HT1080 (cell line): ENCODE measurements around the gene CALML4. TPM values are rescaled to one million over a fixed set of nuclear protein-coding genes. Genes with fewer than 3 reads are reported as not detected.
"Not testable (repeated sequence)": the region's sequence is repeated elsewhere in the genome, so short reads cannot be mapped to it uniquely, and the experiment has no call there.

ENCODE experiments used
- DNase-seq: peaks from one replicate; pipeline ENCODE4 v3.0.0-alpha.2; 2015; ENCODE audit warnings: low read depth
- total RNA-seq: library from RNA; depleted of rRNA; stranded (reverse); fragments of >200 nt; shearing (Covaris generic); gene quantifications from 2 replicates; pipeline ENCODE4 v1.2.3, GENCODE V29; 2014

CALML4 gene
- total RNA-seq, 1 experiment from 2014 or later: 1.6 TPM

GRCh38 chr15:68208636-68209240, 3.6 kb upstream of the CALML4 start:
- no peak for DNase-seq

- DNase-seq: no peak
Observed at GRCh38 chr15:68208136-68208535, 3.0 kb upstream of the CALML4 start.

- DNase-seq: no peak
Observed at GRCh38 chr15:68207176-68207935, 2.2 kb upstream of the CALML4 start.

GRCh38 chr15:68206711-68207151, 1.6 kb upstream of the CALML4 start:
- no peak for DNase-seq

- no peak for DNase-seq
Observed at GRCh38 chr15:68205954-68206539, 915 bp upstream of the CALML4 start.

GRCh38 chr15:68205558-68205944, 419 bp upstream of the CALML4 start:
- no peak for DNase-seq

- DNase-seq: no peak
Observed at GRCh38 chr15:68204361-68204760, 771 bp downstream of the CALML4 start.

GRCh38 chr15:68203956-68204355, 1.2 kb downstream of the CALML4 start:
- no peak for DNase-seq

- no peak for DNase-seq
Observed at GRCh38 chr15:68203486-68203885, 1.6 kb downstream of the CALML4 start.

GRCh38 chr15:68202994-68203393, 2.1 kb downstream of the CALML4 start:
- DNase-seq: not testable (repeated sequence)

GRCh38 chr15:68201879-68202261, 3.3 kb downstream of the CALML4 start:
- DNase-seq: no peak

- no peak for DNase-seq
Observed at GRCh38 chr15:68201153-68201878, 3.8 kb downstream of the CALML4 start.

GRCh38 chr15:68200016-68200861, 4.9 kb downstream of the CALML4 start:
- DNase-seq: no peak

GRCh38 chr15:68199340-68199739, 5.8 kb downstream of the CALML4 start:
- no peak for DNase-seq

GRCh38 chr15:68197661-68198437, 7.3 kb downstream of the CALML4 start:
- DNase-seq: no peak

- no peak for DNase-seq
Observed at GRCh38 chr15:68197170-68197492, 8.0 kb downstream of the CALML4 start.

- DNase-seq: no peak
Observed at GRCh38 chr15:68196445-68197169, 8.5 kb downstream of the CALML4 start.

- no peak for DNase-seq
Observed at GRCh38 chr15:68195336-68196112, 9.6 kb downstream of the CALML4 start.
